Globus pallidus (tissue), 1 donor: ENCODE results near the gene RECK.
"Not testable (repeated sequence)": the region's sequence is repeated elsewhere in the genome, so short reads cannot be mapped to it uniquely, and the experiment has no call there.

Source experiments
- DNase-seq: peaks from one replicate; pipeline ENCODE4 v3.0.0-alpha.2; 2015; ENCODE audit warnings: low spot score

Gene RECK

GRCh38 chr9:36036780-36037548 lies at the start of gene RECK:
Gene RECK, plus strand, starts transcription at chr9:36036913. Its CDS starts 86 bp downstream, at chr9:36036999.
- DNase-seq: peak; percentile 88

- DNase-seq: no peak
These were observed 46.6 kb upstream of the RECK start for GRCh38 chr9:35990155-35990554.

GRCh38 chr9:35993136-35993535 lies 43.6 kb upstream of the RECK start:
- DNase-seq: not testable (repeated sequence)

- DNase-seq: no peak
These were observed 42.6 kb upstream of the RECK start for GRCh38 chr9:35993976-35994720.

GRCh38 chr9:35994959-35995358 lies 41.8 kb upstream of the RECK start:
- DNase-seq: no peak

GRCh38 chr9:35996358-35996970 lies 40.2 kb upstream of the RECK start:
- DNase-seq: no peak

GRCh38 chr9:35997016-35997415 lies 39.7 kb upstream of the RECK start:
- not testable (repeated sequence) for DNase-seq

- DNase-seq: no peak
These were observed 38.4 kb upstream of the RECK start for GRCh38 chr9:35998333-35998732.

GRCh38 chr9:36005891-36006290 lies 30.8 kb upstream of the RECK start:
- no peak for DNase-seq

GRCh38 chr9:36006549-36007315 lies 30.0 kb upstream of the RECK start:
- no peak for DNase-seq

- no peak for DNase-seq
These were observed 29.4 kb upstream of the RECK start for GRCh38 chr9:36007316-36007708.

- no peak for DNase-seq
These were observed 28.9 kb upstream of the RECK start for GRCh38 chr9:36007852-36008251.

GRCh38 chr9:36008774-36009300 lies 27.9 kb upstream of the RECK start:
- peak; percentile 37 for DNase-seq

- no peak for DNase-seq
These were observed 25.3 kb upstream of the RECK start for GRCh38 chr9:36011379-36011778.

GRCh38 chr9:36017278-36017677 lies 19.4 kb upstream of the RECK start:
- DNase-seq: no peak

GRCh38 chr9:36018129-36018528 lies 18.6 kb upstream of the RECK start:
- no peak for DNase-seq

- no peak for DNase-seq
These were observed 17.6 kb upstream of the RECK start for GRCh38 chr9:36018891-36019720.

GRCh38 chr9:36021968-36022367 lies 14.7 kb upstream of the RECK start:
- DNase-seq: no peak

GRCh38 chr9:36023260-36024048 lies 13.3 kb upstream of the RECK start:
- DNase-seq: peak; percentile 34

- DNase-seq: no peak
These were observed 11.0 kb upstream of the RECK start for GRCh38 chr9:36025746-36026145.
